ENCODE results near the gene BAHD1. TPM values are rescaled to one million over a fixed set of nuclear protein-coding genes. Genes with fewer than 3 reads are reported as not detected.
"Not testable (repeated sequence)": the region's sequence is repeated elsewhere in the genome, so short reads cannot be mapped to it uniquely, and the experiment has no call there.

Gene BAHD1
- total RNA-seq, 1 donor from 2014 or later, result 16.2 TPM

DNA sequence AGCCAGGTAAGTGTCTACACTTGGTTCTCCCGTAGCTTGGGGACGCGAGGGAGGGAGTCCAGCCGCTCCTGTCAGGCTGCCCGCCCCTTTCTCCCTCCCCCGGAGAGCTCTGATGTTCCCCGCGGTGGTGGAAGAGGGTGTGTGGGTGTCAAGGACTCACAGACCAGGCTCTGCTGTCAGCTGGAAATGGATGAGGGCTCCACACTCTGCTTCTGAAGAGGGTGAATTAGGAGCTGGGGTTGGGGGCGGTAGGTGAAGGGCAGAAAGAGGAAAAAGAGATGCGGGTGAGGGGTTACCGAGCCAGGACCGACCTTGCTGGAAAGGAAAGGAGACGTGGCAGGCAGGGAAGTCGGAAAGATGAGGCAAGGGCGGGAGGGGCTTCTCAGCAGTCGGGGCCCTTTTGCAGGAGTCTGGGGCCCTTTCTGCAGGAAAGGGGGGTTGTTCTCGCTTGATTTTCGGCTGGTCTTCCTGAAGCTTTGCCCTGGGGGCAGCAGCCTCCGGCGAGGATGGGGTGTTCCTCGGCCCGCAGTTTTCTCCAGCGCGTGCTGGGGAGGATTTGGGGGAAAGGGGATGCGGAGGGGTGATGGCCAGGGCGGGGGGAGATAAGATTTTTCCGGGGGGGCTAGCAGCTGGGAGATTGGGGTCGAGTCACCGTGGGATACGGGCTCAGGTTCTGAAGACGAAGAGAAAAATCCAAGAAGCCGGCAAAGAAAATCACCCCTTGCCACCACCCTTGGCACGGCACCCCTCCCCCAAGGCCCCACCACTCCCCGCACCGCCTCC is 602 bp upstream of the BAHD1 start:
- intact Hi-C loops (cut with DNase I), result no loop called here
- ATAC-seq (ENCODE audit: poor library complexity), result peak; percentile 31
- peak; percentile 55 for DNase-seq

DNA sequence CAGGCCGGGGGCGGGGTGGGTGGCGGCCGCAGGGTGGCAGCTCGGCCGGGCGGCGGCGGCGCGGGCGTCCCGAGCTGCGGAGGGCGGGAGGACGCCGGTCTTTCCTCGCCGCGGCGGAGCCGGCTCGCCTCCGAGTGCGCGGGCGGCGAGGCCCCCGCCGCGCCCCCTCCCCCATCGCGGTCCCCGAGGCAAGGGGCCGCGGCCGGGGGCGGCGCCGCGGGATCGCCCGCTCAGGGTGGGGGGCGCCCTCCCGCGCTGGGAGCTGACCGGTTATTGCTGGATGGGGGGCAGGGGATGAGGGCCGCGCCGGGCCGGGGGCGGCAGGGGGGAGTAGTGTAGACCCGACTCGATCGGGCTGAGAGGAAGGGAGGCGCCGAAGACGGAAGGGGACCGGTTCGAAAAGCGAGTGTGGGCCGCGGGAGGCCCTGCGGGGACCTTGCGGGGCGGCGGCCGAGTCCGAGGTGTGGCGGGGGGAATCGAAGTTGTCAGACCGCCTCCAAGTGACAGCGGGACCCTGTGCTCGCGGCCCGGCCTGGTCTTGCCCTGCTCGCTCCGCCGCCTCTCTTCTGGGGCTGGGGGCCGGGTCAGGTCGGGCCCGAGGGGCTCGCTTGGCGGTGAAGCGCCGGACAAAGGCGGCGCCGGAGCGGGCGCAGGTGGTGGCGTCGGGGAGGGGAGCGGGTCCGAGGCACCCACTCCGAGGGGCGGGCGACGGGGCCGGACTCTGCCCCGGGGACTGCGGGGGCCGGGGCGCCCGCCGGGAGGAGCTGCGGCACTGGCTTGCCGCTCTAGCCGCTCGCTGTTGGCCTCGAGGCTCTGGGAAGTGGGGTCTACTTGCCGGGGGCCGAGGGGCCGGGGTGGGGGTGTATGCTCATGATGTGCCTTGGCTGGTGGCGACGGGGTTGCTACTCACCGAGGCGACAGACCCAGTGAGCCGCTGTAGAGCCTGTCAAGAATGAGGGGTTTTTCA is 1.1 kb downstream of the BAHD1 start:
- ATAC-seq (ENCODE audit: poor library complexity) (no peak), DNase-seq (no peak)
- intact Hi-C loops (cut with DNase I), result no loop called here

DNA sequence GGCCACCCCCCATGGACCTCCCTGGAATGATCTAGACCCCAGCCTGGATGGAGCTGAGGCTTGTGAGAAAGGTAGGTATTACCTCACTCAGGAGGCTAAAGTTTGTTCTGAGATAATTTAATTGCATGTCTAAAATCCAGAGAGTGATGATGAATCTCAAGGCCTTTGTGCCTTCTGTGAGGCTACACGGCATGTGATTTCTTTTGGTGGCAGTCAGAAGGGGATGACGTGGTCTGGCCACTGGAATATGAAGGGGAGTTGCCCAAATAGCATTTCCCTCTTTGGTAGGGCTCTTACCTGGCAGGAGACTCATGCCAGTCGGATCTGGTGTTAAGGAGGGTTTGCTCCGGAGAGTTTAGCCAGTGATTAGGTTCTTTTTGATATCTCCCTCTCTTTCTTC is 2.5 kb downstream of the BAHD1 start:
- DNase-seq (no peak), ATAC-seq (ENCODE audit: poor library complexity) (no peak)
- intact Hi-C loops (cut with DNase I), result no loop called here

DNA sequence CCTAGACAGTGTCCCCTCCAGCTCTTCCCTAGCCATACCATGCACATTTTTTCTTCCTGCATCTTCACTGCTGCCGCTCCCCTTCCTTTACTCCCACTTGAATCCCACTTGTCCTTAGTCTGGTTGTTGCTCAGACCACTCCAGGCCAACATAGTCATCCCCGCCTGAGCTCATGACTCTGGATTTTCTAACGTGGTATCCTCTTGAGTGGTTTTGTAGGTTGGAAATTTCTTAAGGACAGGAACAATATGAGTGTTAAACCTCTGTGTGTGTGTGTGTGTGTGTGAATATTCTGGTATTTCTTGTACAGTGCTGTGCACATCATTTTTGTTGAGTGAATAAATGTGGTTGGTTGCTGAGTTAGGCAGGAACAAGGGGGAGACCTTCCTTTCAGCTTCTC is 3.1 kb downstream of the BAHD1 start:
- DNase-seq, result no peak
- intact Hi-C loops (cut with DNase I), result no loop called here
- no peak for ATAC-seq (ENCODE audit: poor library complexity)

DNA sequence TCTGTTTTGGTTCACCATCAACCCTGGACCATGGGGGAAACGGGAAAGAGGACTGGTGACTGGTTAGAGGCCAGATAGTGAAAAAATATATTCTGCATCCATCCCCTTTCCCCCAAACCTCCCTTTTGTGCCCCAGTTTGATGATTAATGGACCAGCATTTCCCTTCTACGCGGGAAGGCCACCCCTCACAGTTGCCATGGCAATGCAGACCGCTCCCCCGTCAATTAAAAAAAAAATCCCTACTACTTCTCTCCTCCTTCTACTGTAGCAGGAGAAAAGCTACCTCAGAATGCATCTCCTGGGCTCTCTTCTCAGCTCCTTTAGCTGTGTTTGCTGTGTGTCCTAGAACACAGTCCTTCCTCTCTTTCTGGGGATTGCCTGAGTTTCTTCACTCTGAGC is 4.0 kb downstream of the BAHD1 start:
- DNase-seq, result no peak
- intact Hi-C loops (cut with DNase I), result no loop called here
- ATAC-seq (ENCODE audit: poor library complexity), result no peak

DNA sequence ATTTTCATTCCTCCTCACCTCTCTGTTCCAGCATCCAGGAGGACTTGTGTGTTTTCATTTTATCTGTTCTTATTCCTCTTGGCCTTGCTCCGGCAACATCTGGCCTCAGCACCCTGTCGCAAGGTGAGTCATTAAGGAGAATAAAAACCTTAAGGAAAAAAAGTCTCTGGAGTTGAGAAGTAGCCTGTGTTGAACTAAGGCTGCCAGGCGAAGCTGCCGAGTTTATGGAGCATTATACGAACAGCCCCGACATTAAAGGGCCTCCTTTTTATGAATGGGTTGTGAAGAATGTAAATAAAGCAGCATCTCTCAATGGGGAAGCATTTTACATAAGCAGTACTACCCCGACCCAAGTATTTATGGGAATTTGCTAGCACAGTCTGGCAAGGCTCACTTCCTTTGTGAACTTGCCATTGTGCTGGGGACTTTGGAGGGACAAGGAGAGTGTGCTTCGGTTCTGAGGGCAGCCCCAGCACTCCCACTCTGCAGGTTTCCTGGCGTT is 4.7 kb downstream of the BAHD1 start:
- intact Hi-C loops (cut with DNase I), result no loop called here
- DNase-seq (no peak), ATAC-seq (ENCODE audit: poor library complexity) (no peak)

DNA sequence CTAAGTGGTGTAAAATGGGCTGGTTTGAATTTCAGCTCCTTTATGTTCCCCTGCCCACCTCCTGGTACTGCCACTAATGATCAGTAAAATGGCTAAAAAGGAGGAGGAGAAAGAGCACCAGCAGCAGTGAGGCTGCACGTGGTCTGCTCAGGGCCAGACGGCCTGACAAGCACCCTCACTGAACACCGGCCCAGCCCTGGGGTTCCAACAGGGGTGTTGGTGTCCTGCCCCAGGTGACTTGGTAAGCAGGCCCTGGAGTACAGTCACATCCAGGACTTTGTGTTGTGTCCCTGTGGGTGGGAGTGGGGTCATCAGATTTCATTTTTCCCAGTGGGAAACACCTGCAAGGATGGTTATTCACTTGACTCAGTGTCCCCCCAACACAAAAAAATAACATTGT is 5.4 kb downstream of the BAHD1 start:
- no peak for ATAC-seq (ENCODE audit: poor library complexity)
- no peak for DNase-seq
- intact Hi-C loops (cut with DNase I), result no loop called here

DNA sequence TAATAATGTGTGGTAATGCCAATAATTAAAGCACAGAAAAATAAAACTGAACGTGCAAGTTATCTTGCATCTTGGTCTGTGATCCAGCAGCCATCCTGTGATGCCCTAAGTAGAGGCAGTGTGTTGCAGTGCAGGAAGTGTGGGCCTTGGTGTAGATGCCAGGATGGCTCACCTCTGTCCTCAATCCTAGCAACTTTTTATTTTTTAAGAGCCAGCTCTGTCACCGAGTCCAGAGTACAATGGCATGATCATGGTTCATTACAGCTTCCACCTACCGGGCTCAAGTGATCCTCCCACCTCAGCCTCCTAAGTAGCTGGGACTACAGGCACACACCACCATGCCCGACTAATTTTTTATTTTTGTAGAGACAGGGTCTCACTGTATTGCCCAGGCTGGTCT is 7.6 kb downstream of the BAHD1 start:
- ATAC-seq (ENCODE audit: poor library complexity), result no peak
- intact Hi-C loops (cut with DNase I), result no loop called here
- no peak for DNase-seq

DNA sequence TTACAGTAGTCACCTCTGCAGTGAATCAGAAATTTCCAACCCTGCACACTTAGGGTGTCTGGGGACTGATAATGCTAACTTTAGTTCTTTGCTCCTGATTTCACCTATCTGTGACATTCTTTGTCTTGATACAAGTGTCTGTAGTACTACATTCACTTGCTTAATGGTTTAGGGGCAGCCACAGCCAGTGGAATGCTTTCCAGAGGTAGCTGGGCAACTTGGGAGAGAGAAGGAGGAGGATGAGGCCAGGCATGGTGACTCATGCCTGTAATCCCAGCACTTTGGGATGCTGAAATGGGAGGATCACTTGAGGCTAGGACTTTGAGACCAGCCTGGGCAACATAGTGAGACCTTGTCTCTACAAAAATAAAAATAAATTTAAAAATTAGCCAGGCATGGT is 8.5 kb downstream of the BAHD1 start:
- no peak for ATAC-seq (ENCODE audit: poor library complexity)
- DNase-seq, result no peak
- intact Hi-C loops (cut with DNase I), result no loop called here

DNA sequence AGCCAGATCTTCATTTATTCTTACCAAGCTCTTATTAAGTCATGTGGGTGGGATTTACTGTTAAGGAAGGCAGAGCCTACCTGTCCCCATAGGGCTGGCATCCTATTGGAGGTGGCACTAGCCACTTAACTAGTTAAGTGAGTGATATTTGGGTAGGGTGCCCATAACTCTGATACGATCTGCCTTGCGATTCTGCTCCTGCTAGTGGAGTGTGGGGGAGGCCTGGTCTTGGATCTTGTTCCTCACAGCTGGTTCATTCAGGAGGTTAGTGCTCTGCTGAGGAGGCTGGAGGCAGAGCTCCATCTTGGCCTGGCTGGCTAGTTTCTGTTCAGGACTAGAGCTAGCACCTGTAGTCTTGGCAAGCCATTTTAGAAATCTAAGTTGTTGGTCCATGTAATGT is 9.3 kb downstream of the BAHD1 start:
- intact Hi-C loops (cut with DNase I), result no loop called here
- DNase-seq (no peak), ATAC-seq (ENCODE audit: poor library complexity) (no peak)

DNA sequence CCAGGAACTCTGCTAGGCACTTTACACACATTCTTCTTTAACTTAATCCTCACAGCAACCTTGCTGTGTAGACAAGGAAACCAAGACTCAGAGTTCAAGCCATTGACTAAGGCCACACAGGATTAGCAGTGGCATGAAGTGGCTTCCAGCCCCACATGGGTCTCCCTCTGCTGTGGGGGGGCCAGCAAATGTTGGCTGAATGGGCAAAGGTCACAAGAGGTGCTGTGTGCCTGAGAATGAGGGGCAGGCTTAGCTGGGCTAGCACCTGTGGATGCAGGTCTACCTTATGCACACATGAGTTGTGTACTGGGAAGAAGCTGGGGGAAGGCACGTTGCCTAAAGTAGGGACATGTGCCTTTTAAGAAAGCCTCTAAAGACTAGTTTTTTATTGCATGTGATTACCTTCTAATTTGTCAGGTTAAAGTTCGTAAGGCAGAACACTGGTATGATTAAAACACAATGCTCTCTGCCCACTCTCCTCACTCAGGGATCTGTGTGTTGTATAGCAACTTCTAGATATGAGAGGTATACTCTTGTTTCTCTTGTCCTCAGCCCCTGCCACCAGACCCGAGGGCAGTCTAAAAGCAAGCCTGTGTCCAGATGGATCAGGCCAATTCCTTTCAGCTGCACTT is 10.9 kb downstream of the BAHD1 start:
- no peak for ATAC-seq (ENCODE audit: poor library complexity)
- DNase-seq, result no peak
- intact Hi-C loops (cut with DNase I), result no loop called here

DNA sequence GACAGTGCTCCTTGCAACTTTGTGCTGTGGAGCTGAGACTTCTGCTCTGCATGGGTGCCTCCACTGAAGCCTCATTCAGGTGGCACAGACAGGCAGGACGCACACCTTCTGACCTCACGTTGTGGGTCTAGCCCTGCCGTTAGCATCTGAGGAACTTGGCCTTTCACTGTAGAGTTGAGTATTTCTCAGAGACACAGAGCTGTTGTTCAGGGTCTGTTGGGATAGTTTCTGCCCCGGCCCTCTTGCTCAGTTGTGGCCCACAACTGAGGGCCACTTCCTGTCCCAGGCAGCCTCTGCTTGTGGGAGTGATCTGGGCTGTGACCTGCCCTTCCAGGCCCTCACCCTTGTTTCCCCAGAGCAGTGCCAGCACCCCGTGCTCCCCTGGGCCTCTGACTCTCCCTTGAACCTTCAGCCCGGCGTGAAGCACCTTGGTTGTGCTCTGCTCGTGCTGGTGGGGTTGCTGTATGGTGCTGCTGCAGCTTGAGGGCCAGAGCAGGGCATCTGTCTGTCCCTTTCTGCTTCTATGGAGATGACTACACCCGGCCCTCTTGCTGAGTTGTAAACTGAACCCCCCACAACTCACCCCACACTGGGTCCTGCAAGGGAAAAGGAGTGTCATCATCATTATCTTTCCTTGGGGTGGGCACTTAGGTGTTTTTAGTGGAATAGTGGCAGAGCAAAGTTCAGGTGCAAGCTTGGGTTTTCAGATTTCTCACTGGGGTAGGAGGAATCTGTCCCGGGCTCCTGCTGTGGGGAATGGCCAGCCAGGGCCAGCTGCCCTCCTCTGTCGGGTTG is 11.7 kb downstream of the BAHD1 start:
- DNase-seq (no peak), ATAC-seq (ENCODE audit: poor library complexity) (no peak)
- intact Hi-C loops (cut with DNase I), result no loop called here

DNA sequence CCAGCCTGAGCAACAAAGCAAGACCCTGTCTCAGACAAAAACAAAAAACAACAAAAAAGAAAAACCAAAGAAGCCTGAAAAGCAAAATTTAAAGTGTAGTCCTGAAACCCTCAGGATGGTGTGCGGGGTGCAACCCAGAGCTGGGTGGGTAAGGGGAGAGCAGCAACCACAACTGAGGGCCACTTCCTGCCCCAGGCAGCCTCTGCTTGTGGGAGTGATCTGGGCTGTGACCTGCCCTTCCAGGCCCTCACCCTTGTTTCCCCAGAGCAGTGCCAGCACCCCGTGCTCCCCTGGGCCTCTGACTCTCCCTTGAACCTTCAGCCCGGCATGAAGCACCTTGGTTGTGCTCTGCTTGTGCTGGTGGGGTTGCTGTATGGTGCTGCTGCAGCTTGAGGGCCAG is 13.2 kb downstream of the BAHD1 start:
- DNase-seq, result not testable (repeated sequence)

DNA sequence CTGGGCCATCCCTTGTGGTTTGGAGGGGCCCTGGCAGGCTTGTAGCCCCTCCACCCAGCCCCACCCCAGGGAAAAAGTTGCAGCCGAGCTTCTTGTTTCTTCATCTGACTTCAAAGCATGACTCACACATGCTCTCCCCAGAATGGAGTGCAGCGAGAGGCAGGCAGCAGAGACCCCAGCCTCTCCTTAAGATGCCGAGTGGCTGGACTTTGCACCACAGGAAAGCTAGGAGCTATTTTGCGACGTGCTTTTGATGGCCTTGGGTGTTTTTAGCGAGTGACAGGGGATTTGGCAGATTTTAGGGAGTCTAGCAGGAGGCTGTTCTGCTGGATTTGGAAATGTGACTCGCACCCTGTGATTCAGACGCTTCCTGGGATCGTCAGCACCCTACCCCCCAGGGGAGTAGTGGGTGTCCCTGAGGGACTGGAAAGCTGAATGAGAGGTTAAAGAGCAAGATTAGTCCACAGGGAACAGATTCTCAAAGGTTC is 14.2 kb downstream of the BAHD1 start:
- DNase-seq (no peak), ATAC-seq (ENCODE audit: poor library complexity) (no peak)

More for the DNA sequence above, 13.2 kb downstream of the BAHD1 start:
- intact Hi-C loops (cut with DNase I); ATAC-seq (ENCODE audit: poor library complexity): not testable (repeated sequence)

DNA sequence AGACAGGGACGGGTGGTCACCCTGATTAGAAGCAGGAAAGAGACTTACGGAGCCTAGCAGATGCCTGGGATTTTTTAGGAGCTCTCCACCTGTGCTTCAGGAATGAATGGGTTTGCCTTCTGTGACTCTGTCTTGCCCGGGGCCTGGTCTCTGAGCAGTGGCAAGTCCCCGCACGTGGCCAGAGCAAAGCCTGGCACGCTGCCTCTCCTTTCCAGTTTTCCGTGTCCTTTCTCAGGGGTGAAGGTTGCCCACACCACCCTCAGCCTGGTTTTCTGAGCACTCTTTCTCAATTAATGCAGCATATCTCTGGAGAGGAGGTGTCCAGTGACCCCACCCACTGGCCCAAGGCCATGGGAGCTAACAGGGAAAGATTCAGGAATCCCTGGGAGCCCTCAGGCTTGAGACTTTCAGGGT is 15.6 kb downstream of the BAHD1 start:
- ATAC-seq (ENCODE audit: poor library complexity), result peak; percentile 80
- DNase-seq, result peak; percentile 65
- intact Hi-C loops (cut with DNase I), result no loop called here

More for the DNA sequence above, 14.2 kb downstream of the BAHD1 start:
- intact Hi-C loops (cut with DNase I), result no loop called here

DNA sequence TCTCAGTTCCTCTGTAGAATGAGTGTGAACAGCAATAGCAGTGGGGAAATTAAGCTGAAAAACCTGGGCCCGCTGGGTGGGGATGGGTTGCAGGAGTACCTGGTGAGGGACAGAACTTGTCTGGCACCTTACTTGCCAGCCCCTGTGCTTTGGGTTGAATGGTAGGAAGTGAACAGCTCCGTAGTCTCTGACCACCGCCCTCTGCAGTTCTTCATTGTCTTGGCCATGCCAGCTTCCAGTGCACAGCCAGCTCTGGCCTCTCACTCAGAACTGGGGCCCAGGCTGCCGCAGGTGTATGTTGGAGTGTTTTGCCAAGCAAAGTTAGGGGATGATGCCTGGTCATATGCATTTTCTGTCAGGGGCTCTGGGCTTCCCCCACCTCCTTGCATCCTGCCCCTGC is 16.0 kb downstream of the BAHD1 start:
- intact Hi-C loops (cut with DNase I), result no loop called here
- DNase-seq (no peak), ATAC-seq (ENCODE audit: poor library complexity) (peak; percentile 28)

DNA sequence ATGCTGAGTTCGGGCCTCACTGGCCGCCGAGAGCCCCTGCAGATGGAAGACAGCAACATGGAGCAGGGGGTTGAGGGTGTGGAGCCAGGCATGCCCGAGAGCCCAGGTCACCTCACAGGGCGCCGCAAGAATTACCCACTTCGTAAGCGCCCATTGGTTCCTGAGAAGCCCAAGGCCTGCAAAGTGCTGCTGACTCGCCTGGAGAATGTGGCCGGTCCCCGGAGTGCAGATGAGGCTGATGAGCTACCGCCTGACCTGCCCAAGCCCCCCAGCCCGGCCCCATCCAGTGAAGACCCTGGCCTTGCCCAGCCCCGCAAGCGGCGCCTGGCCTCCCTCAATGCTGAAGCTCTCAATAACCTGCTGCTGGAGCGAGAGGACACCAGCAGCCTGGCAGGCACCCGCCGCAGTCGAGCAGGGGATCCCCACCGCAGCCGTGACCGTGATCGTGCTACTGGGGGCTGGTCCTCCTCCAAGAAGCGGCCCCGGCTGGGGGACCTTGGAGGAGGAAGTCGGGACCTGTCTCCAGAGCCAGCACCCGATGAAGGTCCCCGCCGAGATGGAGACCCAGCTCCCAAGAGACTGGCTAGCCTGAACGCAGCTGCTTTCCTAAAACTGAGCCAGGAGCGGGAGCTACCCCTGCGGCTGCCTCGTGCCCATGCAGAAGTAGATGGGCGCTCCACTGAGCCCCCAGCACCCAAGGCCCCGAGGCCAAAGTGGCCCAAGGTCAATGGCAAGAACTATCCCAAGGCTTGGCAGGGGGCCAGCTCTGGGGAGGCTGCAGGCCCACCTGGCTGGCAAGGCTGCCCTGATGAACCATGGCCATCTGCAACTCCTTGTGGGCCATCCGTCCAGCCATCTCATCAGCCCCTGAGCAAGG is 18.0 kb downstream of the BAHD1 start:
- ATAC-seq (ENCODE audit: poor library complexity) (no peak), DNase-seq (no peak)
- intact Hi-C loops (cut with DNase I), result no loop called here

Data from Right ventricle myocardium superior (tissue), 1 donor.